PC-9 (cell line): ENCODE results near the gene ARHGEF17. TPM values are rescaled to one million over a fixed set of nuclear protein-coding genes. Genes with fewer than 3 reads are reported as not detected.

Experiments
- BruUV-seq: library from RNA; stranded (reverse); fragments of 400-500 nt; replicated peaks from 2 replicates; lab custom pipeline; 2021; lab: Mats Ljungman, UMichigan
- CTCF ChIA-PET: fragments of 300-600 bp; sonication (Branson Sonifier 250); formaldehyde crosslinking; loops from one replicate; lab custom pipeline; 2022; ENCODE audit warnings: antibody characterized with exemption; lab: Charles Lee
- POLR2A ChIA-PET: fragments of 300-600 bp; sonication (Branson Sonifier 250); formaldehyde crosslinking; loops from one replicate; lab custom pipeline; 2022; ENCODE audit warnings: antibody characterized with exemption; ENCODE audit not compliant: unreplicated experiment; lab: Charles Lee
- DNase-seq, 2 experiments: peaks; one replicate each; pipeline versions ENCODE4 v3.0.0 to v3.0.0-alpha.2; 2015 to 2022; ENCODE audit warnings: mixed read lengths in 1 of 2
- H2AFZ ChIP-seq: fragments of 200-600 bp; sonication (generic); 2 replicates; pipeline ENCODE4 v1.8.1; 2017; ENCODE audit warnings: antibody characterized with exemption
- H3F3A ChIP-seq: fragments of 200-600 bp; sonication (generic); 2 replicates; pipeline ENCODE4 v1.8.1; 2017; ENCODE audit warnings: antibody characterized with exemption, mild to moderate bottlenecking, low read depth; ENCODE audit not compliant: insufficient read depth
- H3K27ac ChIP-seq: fragments of 200-600 bp; sonication (generic); 2 replicates; pipeline ENCODE4 v1.6.1; 2016; ENCODE audit warnings: mixed run types
- H3K27me3 ChIP-seq: fragments of 200-600 bp; sonication (generic); 2 replicates; pipeline ENCODE4 v1.6.1; 2016; ENCODE audit warnings: low read depth, mixed run types; ENCODE audit not compliant: insufficient read depth
- H3K36me3 ChIP-seq: fragments of 200-600 bp; sonication (generic); 2 replicates; pipeline ENCODE4 v1.6.1; 2016; ENCODE audit warnings: low read depth, mixed run types
- H3K4me1 ChIP-seq: fragments of 200-600 bp; sonication (generic); replicated peaks from 2 replicates; pipeline ENCODE4 v1.6.1; 2016; ENCODE audit warnings: mixed run types; ENCODE audit not compliant: insufficient read depth
- H3K4me2 ChIP-seq: fragments of 200-600 bp; sonication (generic); 2 replicates; pipeline ENCODE4 v1.6.1; 2017; ENCODE audit warnings: mixed run types
- H3K4me3 ChIP-seq: fragments of 200-600 bp; sonication (generic); 2 replicates; pipeline ENCODE4 v1.6.1; 2016; ENCODE audit warnings: mixed run types
- H3K79me2 ChIP-seq: fragments of 200-600 bp; sonication (generic); 2 replicates; pipeline ENCODE4 v1.6.1; 2017; ENCODE audit warnings: low read depth, mixed run types
- H3K9me2 ChIP-seq: fragments of 200-600 bp; sonication (generic); 2 replicates; pipeline ENCODE4 v1.8.1; 2017; ENCODE audit warnings: mild to moderate bottlenecking; ENCODE audit not compliant: insufficient read depth
- H3K9me3 ChIP-seq: fragments of 200-600 bp; sonication (generic); 2 replicates; pipeline ENCODE4 v1.8.1; 2016; ENCODE audit warnings: low read depth; ENCODE audit not compliant: insufficient read depth
- H4K20me1 ChIP-seq: fragments of 200-600 bp; sonication (generic); 2 replicates; pipeline ENCODE4 v1.8.1; 2017; ENCODE audit not compliant: insufficient read depth
- EZH2 ChIP-seq: fragments of 200-600 bp; sonication (generic); IDR thresholded peaks from 2 replicates; pipeline ENCODE4 v1.8.0; 2017; ENCODE audit warnings: antibody characterized with exemption, low read depth
- intact Hi-C: fragments of 100-400 bp; cut with micrococcal nuclease; formaldehyde crosslinking; loops from one replicate; pipeline ENCODE4 v1.10.0; 2022; ENCODE audit not compliant: unreplicated experiment
- total RNA-seq: library from RNA; stranded (reverse); gene quantifications from 2 replicates; pipeline ENCODE4 v1.2.3, GENCODE V29; 2021
- TF ChIP-seq, protein P1 (sequence below): fragments of 200-600 bp; sonication (generic); conservative IDR thresholded peaks from 2 replicates; pipeline ENCODE4 v1.6.1; 2017; ENCODE audit warnings: mixed run types, antibody characterized with exemption, mild to moderate bottlenecking, moderate library complexity

ARHGEF17 gene
- total RNA-seq, 1 experiment from 2014 or later: 56.9 TPM

DNA sequence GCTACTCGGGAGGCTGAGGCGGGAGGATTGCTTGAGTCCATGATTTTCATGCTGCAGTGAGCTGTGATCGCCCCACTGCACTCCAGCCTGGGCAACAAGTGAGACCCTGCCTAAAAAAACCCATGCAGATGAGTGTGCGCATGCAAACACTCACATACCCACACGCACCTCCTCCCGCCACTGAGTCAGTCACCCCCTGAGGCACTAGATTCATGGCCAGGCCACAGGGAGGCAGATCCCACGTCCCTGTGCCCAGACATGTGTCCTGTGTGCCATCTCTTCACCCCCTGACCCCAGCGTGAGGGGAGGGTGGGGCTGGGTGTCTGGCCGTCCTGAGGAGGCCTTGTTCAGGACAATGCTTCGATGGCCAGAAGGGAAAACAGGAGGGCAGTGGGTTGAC is 83.6 kb downstream of the ARHGEF17 start:
- Histone ChIP-seq H3K36me3 (no peaks in the 10 kb centered on the region), H4K20me1 (peaks cover 4% of the 10 kb centered on the region; the same call in 1 of the 2 replicates), H3K9me3 (no peaks in the 10 kb centered on the region), H3K79me2 (peaks cover 5% of the 10 kb centered on the region; the same call in 1 of the 2 replicates), H3F3A (no peaks in the 10 kb centered on the region), H3K4me1 (0 out of 2 replicates have a peak, but pooled peaks cover 8% of the 10 kb centered on the region), H3K4me3 (no peak overlapping the region), H3K4me2 (no peak overlapping the region), H3K9me2 (no peaks in the 10 kb centered on the region), H2AFZ (no peak overlapping the region), H3K27me3 (no peaks in the 10 kb centered on the region), H3K27ac (no peak overlapping the region)
- POLR2A ChIA-PET: no interaction called here
- TF ChIP-seq, protein P1, sequence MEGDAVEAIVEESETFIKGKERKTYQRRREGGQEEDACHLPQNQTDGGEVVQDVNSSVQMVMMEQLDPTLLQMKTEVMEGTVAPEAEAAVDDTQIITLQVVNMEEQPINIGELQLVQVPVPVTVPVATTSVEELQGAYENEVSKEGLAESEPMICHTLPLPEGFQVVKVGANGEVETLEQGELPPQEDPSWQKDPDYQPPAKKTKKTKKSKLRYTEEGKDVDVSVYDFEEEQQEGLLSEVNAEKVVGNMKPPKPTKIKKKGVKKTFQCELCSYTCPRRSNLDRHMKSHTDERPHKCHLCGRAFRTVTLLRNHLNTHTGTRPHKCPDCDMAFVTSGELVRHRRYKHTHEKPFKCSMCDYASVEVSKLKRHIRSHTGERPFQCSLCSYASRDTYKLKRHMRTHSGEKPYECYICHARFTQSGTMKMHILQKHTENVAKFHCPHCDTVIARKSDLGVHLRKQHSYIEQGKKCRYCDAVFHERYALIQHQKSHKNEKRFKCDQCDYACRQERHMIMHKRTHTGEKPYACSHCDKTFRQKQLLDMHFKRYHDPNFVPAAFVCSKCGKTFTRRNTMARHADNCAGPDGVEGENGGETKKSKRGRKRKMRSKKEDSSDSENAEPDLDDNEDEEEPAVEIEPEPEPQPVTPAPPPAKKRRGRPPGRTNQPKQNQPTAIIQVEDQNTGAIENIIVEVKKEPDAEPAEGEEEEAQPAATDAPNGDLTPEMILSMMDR: no peak
- no peak for TF ChIP-seq EZH2
- BruUV-seq: no TSS peak
- intact Hi-C loops: no loop called here
- CTCF ChIA-PET: no interaction called here
- DNase-seq: no peak

- Histone ChIP-seq H2AFZ (no peak overlapping the region), H3K27ac (no peak overlapping the region), H3K4me3 (no peak overlapping the region), H3K4me1 (0 out of 2 replicates have a peak, but pooled peaks cover 8% of the 10 kb centered on the region), H3K9me3 (no peaks in the 10 kb centered on the region), H4K20me1 (peaks cover 4% of the 10 kb centered on the region; the same call in 1 of the 2 replicates), H3K27me3 (no peaks in the 10 kb centered on the region), H3K79me2 (0 out of 2 replicates have a peak, but pooled peaks cover 4% of the 10 kb centered on the region), H3F3A (no peaks in the 10 kb centered on the region), H3K9me2 (no peaks in the 10 kb centered on the region), H3K4me2 (no peak overlapping the region), H3K36me3 (no peaks in the 10 kb centered on the region)
- TF ChIP-seq, protein P1: no peak
- TF ChIP-seq EZH2: no peak
- ChIA-PET POLR2A (no interaction called here), CTCF (interaction anchor here (1.3 to 1.5 kb wide), 3 partner anchors 41 to 85 kb away, joined by 3 to 18 read pairs (median 5); no protein-coding TSS in a partner anchor)
- no peak for DNase-seq
- intact Hi-C loops: loop anchor here (1.0 kb wide), 2 partner anchors 41 to 85 kb away; no protein-coding TSS in a partner anchor
- no TSS peak for BruUV-seq
Observed at GRCh38 chr11:73392108-73393010, 84.3 kb downstream of the ARHGEF17 start.

DNA sequence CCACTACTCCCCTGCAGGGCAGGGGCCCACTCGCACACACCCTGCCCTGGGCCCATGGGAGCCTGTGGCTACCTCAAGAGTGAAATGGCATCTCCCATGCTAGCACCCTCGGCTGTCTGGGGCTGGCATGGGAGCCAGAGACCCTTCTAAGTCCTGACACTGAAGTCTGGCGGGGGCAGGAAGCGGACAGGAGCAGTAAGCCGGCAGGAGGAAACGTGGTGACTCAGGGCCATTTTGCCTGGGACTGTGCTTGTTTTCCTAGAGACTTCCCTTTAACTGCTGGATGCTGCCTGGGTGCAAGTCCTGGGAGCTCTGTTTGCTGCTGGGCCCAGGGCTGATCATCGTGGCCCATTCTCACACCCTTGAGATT is 84.9 kb downstream of the ARHGEF17 start:
- Histone ChIP-seq H2AFZ (no peak overlapping the region), H3F3A (no peaks in the 10 kb centered on the region), H3K36me3 (no peaks in the 10 kb centered on the region), H3K27ac (no peak overlapping the region), H3K4me3 (no peak overlapping the region), H3K9me2 (no peaks in the 10 kb centered on the region), H4K20me1 (peaks cover 2% of the 10 kb centered on the region; the same call in 1 of the 2 replicates), H3K4me2 (no peak overlapping the region), H3K27me3 (no peaks in the 10 kb centered on the region), H3K9me3 (no peaks in the 10 kb centered on the region), H3K4me1 (0 out of 2 replicates have a peak, but pooled peaks cover 8% of the 10 kb centered on the region), H3K79me2 (0 out of 2 replicates have a peak, but pooled peaks cover 4% of the 10 kb centered on the region)
- no peak for DNase-seq
- intact Hi-C loops: loop anchor here (1.0 kb wide), 2 partner anchors 42 to 86 kb away; no protein-coding TSS in a partner anchor
- BruUV-seq: no TSS peak
- ChIA-PET POLR2A (no interaction called here), CTCF (interaction anchor here (1.3 to 1.5 kb wide), 3 partner anchors 42 to 86 kb away, joined by 3 to 18 read pairs (median 5); no protein-coding TSS in a partner anchor)
- TF ChIP-seq, protein P1: no peak
- no peak for TF ChIP-seq EZH2
